K562 treated with DMSO at 1 percent for 24 hours (cell line): Measurements from ENCODE around the gene TOM1L2. TPM values are rescaled to one million over a fixed set of nuclear protein-coding genes. Genes with fewer than 3 reads are reported as not detected.

ENCODE experiments used
- total RNA-seq: library from RNA; unstranded; fragments of 300-600 nt; gene quantifications from 2 replicates; pipeline ENCODE4 v1.2.3, GENCODE V29; 2022; ENCODE audit warnings: low read depth; ENCODE audit not compliant: insufficient read depth

The TOM1L2 gene
- total RNA-seq: 12.5 and 13.6 TPM in 2 replicates

GRCh38 chr17:17972126-17972951 lies at the start of gene TOM1L2, which contains the start of gene DRC3:
TSS of gene TOM1L2 (minus strand) at chr17:17972400. CDS start at chr17:17972313, 87 bp downstream.
TSS of gene DRC3 (plus strand) at chr17:17972862. CDS start at chr17:17977599, 4,737 bp downstream.

DNA sequence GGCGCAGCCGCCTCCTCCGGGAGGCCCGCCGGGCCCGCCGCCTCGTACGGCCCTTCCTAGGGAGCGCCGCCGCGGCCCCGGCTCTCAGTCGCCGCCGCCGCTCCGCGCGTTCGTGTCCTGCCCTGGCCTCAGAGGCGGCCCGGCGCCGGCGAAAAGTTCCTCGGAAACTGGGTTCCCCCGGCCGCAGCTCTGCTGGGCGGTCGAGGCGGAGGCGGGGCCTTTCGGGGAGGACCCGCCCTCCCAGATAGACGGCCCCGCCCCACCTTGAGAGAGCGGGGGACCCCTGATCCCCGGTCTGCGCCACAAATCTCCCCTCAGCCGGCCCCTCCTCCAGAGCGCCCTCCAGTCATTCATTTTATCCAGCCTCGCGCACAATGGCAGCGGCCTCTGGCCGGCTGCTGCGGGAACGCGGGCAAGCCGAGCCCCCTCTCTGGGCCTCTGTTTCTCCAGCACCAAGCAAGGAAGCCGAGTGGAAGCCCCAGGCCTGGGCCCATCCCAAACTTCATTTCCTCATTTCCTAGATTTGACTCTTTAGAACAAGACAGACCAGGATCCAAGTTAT lies 135.3 kb downstream of the TOM1L2 start, which contains the start of gene SREBF1:
Gene SREBF1 (minus strand): TSS at position 169 of the 562 bp plus-strand sequence. CDS start 169 bp downstream, outside the sequence.

Other genes with a start within 250 kb of the TOM1L2 start
- gene SREBF1, start 135.4 kb downstream of the TOM1L2 start, total RNA-seq: 152 and 156 TPM in 2 replicates
- gene DRC3, start 462 bp upstream of the TOM1L2 start, total RNA-seq: 0.44 and 0.57 TPM in 2 replicates
- 31.3 and 31.6 TPM in 2 replicates for gene ATPAF2, start 66.8 kb upstream of the TOM1L2 start, total RNA-seq
- gene GID4, start 67.0 kb upstream of the TOM1L2 start, total RNA-seq: 4.6 and 5.4 TPM in 2 replicates
- 29.4 and 34.0 TPM in 2 replicates for gene DRG2, start 115.5 kb upstream of the TOM1L2 start, total RNA-seq
- 0.29 TPM in 1 of 2 replicates, not detected in the other for gene MYO15A, start 136.4 kb upstream of the TOM1L2 start, total RNA-seq
- 57.3 and 63.2 TPM in 2 replicates for gene ALKBH5, start 211.4 kb upstream of the TOM1L2 start, total RNA-seq